Endodermal cell (in vitro differentiated cells): ENCODE measurements around the gene RREB1. TPM values are rescaled to one million over a fixed set of nuclear protein-coding genes. Genes with fewer than 3 reads are reported as not detected.

Experiments
- DNase-seq: peaks from one replicate; pipeline ENCODE4 v3.0.0-alpha.2; 2017
- H3K27ac ChIP-seq: 2 replicates; pipeline ENCODE4 v1.5.1; 2013; ENCODE audit warnings: mild to moderate bottlenecking, low read depth, low read length, moderate library complexity
- H3K27me3 ChIP-seq: 2 replicates; pipeline ENCODE4 v1.6.1; 2013; ENCODE audit warnings: mild to moderate bottlenecking, low read length, moderate library complexity; ENCODE audit not compliant: insufficient read depth, control insufficient read depth, poor library complexity, severe bottlenecking
- H3K36me3 ChIP-seq: 2 replicates; pipeline ENCODE4 v1.7.0; 2013; ENCODE audit warnings: mild to moderate bottlenecking, low read length, moderate library complexity; ENCODE audit not compliant: control insufficient read depth, insufficient read depth
- H3K4me1 ChIP-seq: one replicate; pipeline ENCODE4 v1.7.0; 2013; ENCODE audit warnings: low read length; ENCODE audit not compliant: control insufficient read depth, insufficient read depth
- H3K4me3 ChIP-seq: 2 replicates; pipeline ENCODE4 v1.5.1; 2013; ENCODE audit warnings: mild to moderate bottlenecking, low read length, moderate library complexity
- H3K9ac ChIP-seq: 2 replicates; pipeline ENCODE4 v1.6.1; 2013; ENCODE audit warnings: mild to moderate bottlenecking, low read length, moderate library complexity; ENCODE audit not compliant: poor library complexity, severe bottlenecking; ENCODE audit errors: extremely low read depth
- H3K9me3 ChIP-seq: 2 replicates; pipeline ENCODE4 v1.6.1; 2013; ENCODE audit warnings: mild to moderate bottlenecking, low read length, moderate library complexity; ENCODE audit not compliant: control insufficient read depth
- H3K27ac Mint-ChIP-seq: 2 replicates; pipeline ENCODE4 v1.8.0; 2020; ENCODE audit warnings: mixed read lengths
- H3K27me3 Mint-ChIP-seq: 2 replicates; pipeline ENCODE4 v1.8.0; 2021; ENCODE audit warnings: mild to moderate bottlenecking, mixed read lengths; ENCODE audit not compliant: insufficient read depth
- H3K36me3 Mint-ChIP-seq: 2 replicates; pipeline ENCODE4 v1.8.0; 2020; ENCODE audit warnings: low read depth, mixed read lengths
- H3K4me1 Mint-ChIP-seq: 2 replicates; pipeline ENCODE4 v1.8.0; 2020; ENCODE audit warnings: mixed read lengths
- H3K4me3 Mint-ChIP-seq: 2 replicates; pipeline ENCODE4 v1.8.0; 2020; ENCODE audit warnings: mild to moderate bottlenecking, moderate library complexity, mixed read lengths
- H3K9me3 Mint-ChIP-seq: 2 replicates; pipeline ENCODE4 v1.8.0; 2020; ENCODE audit warnings: mild to moderate bottlenecking, mixed read lengths
- WGBS, 2 experiments: methylation state at CpG; one replicate each; pipeline versions ENCODE4 v1.1.5 to v1.1.7; 2013; ENCODE audit warnings: missing lambda C conversion rate in 2 of 2, mixed read lengths in 1 of 2; ENCODE audit not compliant: insufficient coverage in 1 of 2, insufficient read length in 1 of 2; 5-methylcytosine and 5-hydroxymethylcytosine counted together
- total RNA-seq, 2 donors: library from RNA; stranded (reverse); fragmentation: NEBNext Ultra II Directional in 1 of 2; extraction: Animal tissue kit (Norgen Biotek cat#: 25700) in 1 of 2; gene quantifications; 2 replicates in 1 of 2; 3 replicates in 1 of 2; pipeline ENCODE4 v1.2.1, GENCODE V29; 2021
- TF ChIP-seq, protein P1 (sequence below): fragments of 200-600 bp; sonication (generic); conservative IDR thresholded peaks from 2 replicates; pipeline ENCODE4 v1.5.0; 2021; ENCODE audit warnings: antibody characterized with exemption, mild to moderate bottlenecking

Gene RREB1
- total RNA-seq, 2 donors from 2014 or later, result 51.2 to 64.3 TPM

DNA sequence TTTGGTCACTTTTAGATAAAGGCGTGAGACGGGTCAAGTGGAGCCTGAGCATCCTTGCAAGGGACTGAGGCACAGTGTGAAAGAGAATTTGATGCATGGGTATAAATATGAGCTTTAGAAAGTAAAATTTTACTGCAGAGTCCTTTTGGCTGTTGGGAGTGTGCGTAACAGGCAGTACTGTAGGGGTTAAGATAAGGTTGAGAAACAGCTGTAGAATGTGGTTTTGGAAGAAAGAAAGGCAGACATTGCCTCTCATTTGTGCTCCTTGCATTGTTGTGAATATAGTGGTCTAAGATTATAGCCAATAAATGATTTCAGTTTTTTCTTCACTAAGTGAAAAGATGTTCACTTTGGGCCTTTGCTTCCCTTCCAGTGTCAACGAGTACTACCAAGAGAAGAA is 73.0 kb downstream of the RREB1 start:
- Histone ChIP-seq H3K4me3 (no peak overlapping the region), H3K27me3 (no peaks in the 10 kb centered on the region), H3K27ac (no peak overlapping the region), H3K9me3 (no peaks in the 10 kb centered on the region), H3K4me1 (peaks cover 17% of the 10 kb centered on the region), H3K36me3 (peaks cover 71% of the 10 kb centered on the region), H3K9ac (no peak overlapping the region)
- H3K4me1 Mint-ChIP-seq, result peaks cover 30% of the 10 kb centered on the region
- no peak overlapping the region for H3K4me3 Mint-ChIP-seq
- no peaks in the 10 kb centered on the region for H3K9me3 Mint-ChIP-seq
- DNase-seq, result peak; percentile 7
- WGBS, 2 experiments, result 94 to 96% methylated on average over 2 to 4 of the region's 4 CpGs
- H3K27me3 Mint-ChIP-seq, result no peaks in the 10 kb centered on the region
- TF ChIP-seq, protein P1, sequence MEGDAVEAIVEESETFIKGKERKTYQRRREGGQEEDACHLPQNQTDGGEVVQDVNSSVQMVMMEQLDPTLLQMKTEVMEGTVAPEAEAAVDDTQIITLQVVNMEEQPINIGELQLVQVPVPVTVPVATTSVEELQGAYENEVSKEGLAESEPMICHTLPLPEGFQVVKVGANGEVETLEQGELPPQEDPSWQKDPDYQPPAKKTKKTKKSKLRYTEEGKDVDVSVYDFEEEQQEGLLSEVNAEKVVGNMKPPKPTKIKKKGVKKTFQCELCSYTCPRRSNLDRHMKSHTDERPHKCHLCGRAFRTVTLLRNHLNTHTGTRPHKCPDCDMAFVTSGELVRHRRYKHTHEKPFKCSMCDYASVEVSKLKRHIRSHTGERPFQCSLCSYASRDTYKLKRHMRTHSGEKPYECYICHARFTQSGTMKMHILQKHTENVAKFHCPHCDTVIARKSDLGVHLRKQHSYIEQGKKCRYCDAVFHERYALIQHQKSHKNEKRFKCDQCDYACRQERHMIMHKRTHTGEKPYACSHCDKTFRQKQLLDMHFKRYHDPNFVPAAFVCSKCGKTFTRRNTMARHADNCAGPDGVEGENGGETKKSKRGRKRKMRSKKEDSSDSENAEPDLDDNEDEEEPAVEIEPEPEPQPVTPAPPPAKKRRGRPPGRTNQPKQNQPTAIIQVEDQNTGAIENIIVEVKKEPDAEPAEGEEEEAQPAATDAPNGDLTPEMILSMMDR, result no peak
- no peak overlapping the region for H3K27ac Mint-ChIP-seq
- H3K36me3 Mint-ChIP-seq, result peaks cover 65% of the 10 kb centered on the region

- H3K27me3 Mint-ChIP-seq, result no peaks in the 10 kb centered on the region
- no peaks in the 10 kb centered on the region for H3K27me3 ChIP-seq
- no peaks in the 10 kb centered on the region for H3K9me3 Mint-ChIP-seq
- no peak overlapping the region for H3K4me3 Mint-ChIP-seq
- no peaks in the 10 kb centered on the region for H3K9me3 ChIP-seq
- H3K4me1 ChIP-seq, result peaks cover 20% of the 10 kb centered on the region
- peak overlapping the region; percentile 75 for H3K27ac Mint-ChIP-seq
- TF ChIP-seq, protein P1, result no peak
- H3K9ac ChIP-seq, result no peak overlapping the region
- H3K4me3 ChIP-seq, result no peak overlapping the region
- 51 to 68% methylated on average over 2 to 3 of the region's 3 CpGs for WGBS, 2 experiments
- peaks cover 78% of the 10 kb centered on the region for H3K36me3 ChIP-seq
- H3K27ac ChIP-seq, result no peak overlapping the region
- peaks cover 73% of the 10 kb centered on the region for H3K36me3 Mint-ChIP-seq
- H3K4me1 Mint-ChIP-seq, result peaks cover 27% of the 10 kb centered on the region
- peak; percentile 69 for DNase-seq
These were observed 75.9 kb downstream of the RREB1 start for GRCh38 chr6:7183707-7184106.

GRCh38 chr6:7184502-7184901 is 76.7 kb downstream of the RREB1 start:
- H3K4me1 ChIP-seq, result peaks cover 20% of the 10 kb centered on the region
- H3K36me3 ChIP-seq, result peaks cover 78% of the 10 kb centered on the region
- 95% methylated on average over 1 of the region's 1 CpG; no CpG with 5 or more reads in 1 of the 2 experiments for WGBS, 2 experiments
- no peak overlapping the region for H3K27ac ChIP-seq
- no peaks in the 10 kb centered on the region for H3K27me3 ChIP-seq
- Mint-ChIP-seq H3K27ac (no peak overlapping the region), H3K4me3 (no peak overlapping the region), H3K36me3 (peaks cover 76% of the 10 kb centered on the region), H3K4me1 (peaks cover 27% of the 10 kb centered on the region), H3K27me3 (no peaks in the 10 kb centered on the region), H3K9me3 (no peaks in the 10 kb centered on the region)
- H3K9me3 ChIP-seq, result no peaks in the 10 kb centered on the region
- DNase-seq, result no peak
- TF ChIP-seq, protein P1, result no peak
- no peak overlapping the region for H3K4me3 ChIP-seq
- no peak overlapping the region for H3K9ac ChIP-seq
